Measurements from ENCODE around the gene COQ8B. TPM values are rescaled to one million over a fixed set of nuclear protein-coding genes. Genes with fewer than 3 reads are reported as not detected.

COQ8B gene
- total RNA-seq, 1 donor from 2014 or later = 38.5 TPM

- CTCF ChIA-PET = no interaction called here
- Mint-ChIP-seq H3K4me3 (no peak overlapping the region), H3K36me3 (ENCODE audit: low read depth) (peaks cover 75% of the 10 kb centered on the region), H3K27me3 (no peaks in the 10 kb centered on the region), H3K4me1 (peaks cover 11% of the 10 kb centered on the region), H3K9me3 (no peaks in the 10 kb centered on the region), H3K27ac (no peak overlapping the region)
- no peak for TF ChIP-seq CTCF (IDR thresholded peaks at IDR 0.05)
- DNase-seq = no peak
- POLR2A ChIA-PET = interaction anchor here (0.7 kb wide), 1 partner anchor 10 kb away, joined by 3 read pairs; the partner anchor contains the start of genes COQ8B and ITPKC
- no peak for ATAC-seq (ENCODE audit: low read depth)
- intact Hi-C loops (cut with micrococcal nuclease) = no loop called here
Observed at GRCh38 chr19:40726279-40726678, 9.6 kb upstream of the COQ8B start.

- DNase-seq (no peak), ATAC-seq (ENCODE audit: low read depth) (no peak)
- Mint-ChIP-seq H3K9me3 (no peaks in the 10 kb centered on the region), H3K27ac (no peak overlapping the region), H3K27me3 (no peaks in the 10 kb centered on the region), H3K36me3 (ENCODE audit: low read depth) (peaks cover 69% of the 10 kb centered on the region), H3K4me1 (peaks cover 25% of the 10 kb centered on the region), H3K4me3 (no peak overlapping the region)
- intact Hi-C loops (cut with micrococcal nuclease) = no loop called here
- ChIA-PET POLR2A (interaction anchor here (0.8 to 1.4 kb wide), 2 partner anchors 30 to 54 kb away, joined by 3 read pairs; partner anchors contain the start of gene RAB4B), CTCF (no interaction called here)
- TF ChIP-seq CTCF (IDR thresholded peaks at IDR 0.05) = no peak
Observed at GRCh38 chr19:40724855-40725254, 8.2 kb upstream of the COQ8B start.

- H3K27ac Mint-ChIP-seq = no peak overlapping the region
- POLR2A ChIA-PET = interaction anchor here (0.8 to 1.4 kb wide), 2 partner anchors 31 to 54 kb away, joined by 3 read pairs; partner anchors contain the start of gene RAB4B
- CTCF ChIA-PET = no interaction called here
Observed at GRCh38 chr19:40724315-40724714, 7.6 kb upstream of the COQ8B start.

GRCh38 chr19:40723661-40724254 is 7.1 kb upstream of the COQ8B start:
- Mint-ChIP-seq H3K27ac (no peak overlapping the region), H3K36me3 (ENCODE audit: low read depth) (peaks cover 65% of the 10 kb centered on the region), H3K27me3 (no peaks in the 10 kb centered on the region), H3K9me3 (no peaks in the 10 kb centered on the region), H3K4me1 (peaks cover 34% of the 10 kb centered on the region), H3K4me3 (no peak overlapping the region)
- ATAC-seq (ENCODE audit: low read depth) (no peak), DNase-seq (no peak)
- CTCF ChIA-PET = no interaction called here
- POLR2A ChIA-PET = interaction anchor here (1.4 kb wide), 1 partner anchor 55 kb away, joined by 3 read pairs; the partner anchor contains the start of gene RAB4B
- no peak for TF ChIP-seq CTCF (IDR thresholded peaks at IDR 0.05)
- intact Hi-C loops (cut with micrococcal nuclease) = no loop called here

More at GRCh38 chr19:40724315-40724714, 7.6 kb upstream of the COQ8B start:
- Mint-ChIP-seq H3K4me3 (no peak overlapping the region), H3K4me1 (peaks cover 30% of the 10 kb centered on the region), H3K27me3 (no peaks in the 10 kb centered on the region), H3K9me3 (no peaks in the 10 kb centered on the region), H3K36me3 (ENCODE audit: low read depth) (peaks cover 68% of the 10 kb centered on the region)
- ATAC-seq (ENCODE audit: low read depth) (no peak), DNase-seq (no peak)
- no peak for TF ChIP-seq CTCF (IDR thresholded peaks at IDR 0.05)
- intact Hi-C loops (cut with micrococcal nuclease) = no loop called here

GRCh38 chr19:40721936-40722661 is 5.4 kb upstream of the COQ8B start:
- no peak for DNase-seq
- Mint-ChIP-seq H3K4me1 (peaks cover 46% of the 10 kb centered on the region), H3K36me3 (ENCODE audit: low read depth) (peaks cover 56% of the 10 kb centered on the region), H3K9me3 (no peaks in the 10 kb centered on the region), H3K27ac (no peak overlapping the region), H3K4me3 (no peak overlapping the region), H3K27me3 (no peaks in the 10 kb centered on the region)
- CTCF ChIA-PET = interaction anchor here (0.6 to 1.1 kb wide), 2 partner anchors 47 to 76 kb away, joined by 3 read pairs; no protein-coding TSS in a partner anchor
- no peak for ATAC-seq (ENCODE audit: low read depth)
- POLR2A ChIA-PET = interaction anchor here (0.7 to 1.2 kb wide), 3 partner anchors 20 to 1674 kb away, joined by 3 to 5 read pairs (median 3); no protein-coding TSS in a partner anchor
- no peak for TF ChIP-seq CTCF (IDR thresholded peaks at IDR 0.05)
- intact Hi-C loops (cut with micrococcal nuclease) = no loop called here

All from activated B cell treated with CpG ODN at 0.5 μM for 24 hours (primary cell).